Measurements from ENCODE around the gene ZBTB32.

DNA sequence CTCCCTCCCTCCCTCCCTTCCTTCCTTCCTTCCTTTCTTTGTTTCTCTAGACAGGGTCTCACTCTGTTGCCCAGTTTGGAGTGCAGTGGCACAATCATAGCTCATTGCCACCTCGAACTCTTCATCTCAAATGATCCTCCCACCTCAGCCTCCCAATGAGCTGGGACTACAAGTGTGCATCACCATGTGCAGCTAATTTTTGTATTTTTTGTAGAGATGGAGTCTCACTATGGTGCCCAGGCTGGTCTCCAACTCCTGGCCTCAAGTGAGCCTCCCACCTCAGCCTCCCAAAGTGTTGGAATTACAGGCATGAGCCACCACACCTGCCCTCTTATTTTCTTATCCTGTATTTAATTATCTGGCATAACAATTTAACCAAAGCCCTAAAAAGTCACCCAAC, 33.7 kb upstream of the ZBTB32 start:
- TF ChIP-seq, protein P1, sequence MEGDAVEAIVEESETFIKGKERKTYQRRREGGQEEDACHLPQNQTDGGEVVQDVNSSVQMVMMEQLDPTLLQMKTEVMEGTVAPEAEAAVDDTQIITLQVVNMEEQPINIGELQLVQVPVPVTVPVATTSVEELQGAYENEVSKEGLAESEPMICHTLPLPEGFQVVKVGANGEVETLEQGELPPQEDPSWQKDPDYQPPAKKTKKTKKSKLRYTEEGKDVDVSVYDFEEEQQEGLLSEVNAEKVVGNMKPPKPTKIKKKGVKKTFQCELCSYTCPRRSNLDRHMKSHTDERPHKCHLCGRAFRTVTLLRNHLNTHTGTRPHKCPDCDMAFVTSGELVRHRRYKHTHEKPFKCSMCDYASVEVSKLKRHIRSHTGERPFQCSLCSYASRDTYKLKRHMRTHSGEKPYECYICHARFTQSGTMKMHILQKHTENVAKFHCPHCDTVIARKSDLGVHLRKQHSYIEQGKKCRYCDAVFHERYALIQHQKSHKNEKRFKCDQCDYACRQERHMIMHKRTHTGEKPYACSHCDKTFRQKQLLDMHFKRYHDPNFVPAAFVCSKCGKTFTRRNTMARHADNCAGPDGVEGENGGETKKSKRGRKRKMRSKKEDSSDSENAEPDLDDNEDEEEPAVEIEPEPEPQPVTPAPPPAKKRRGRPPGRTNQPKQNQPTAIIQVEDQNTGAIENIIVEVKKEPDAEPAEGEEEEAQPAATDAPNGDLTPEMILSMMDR (IDR thresholded peaks at IDR 0.05) = no peak
- no peak for TF ChIP-seq POLR2A (IDR thresholded peaks at IDR 0.05)
- no peak for TF ChIP-seq EP300 (IDR thresholded peaks at IDR 0.05)
- no peak for TF ChIP-seq POLR2AphosphoS5 (IDR thresholded peaks at IDR 0.05)
